GM18508 (cell line): ENCODE data around the gene LPO.

Experiments
- ATAC-seq: cut with Tn5 transposase; IDR thresholded peaks from one replicate; pipeline ENCODE4 v1.9.1; 2021; ENCODE audit warnings: moderate number of reproducible peaks; ENCODE audit not compliant: insufficient read depth, unreplicated experiment

Gene LPO

DNA sequence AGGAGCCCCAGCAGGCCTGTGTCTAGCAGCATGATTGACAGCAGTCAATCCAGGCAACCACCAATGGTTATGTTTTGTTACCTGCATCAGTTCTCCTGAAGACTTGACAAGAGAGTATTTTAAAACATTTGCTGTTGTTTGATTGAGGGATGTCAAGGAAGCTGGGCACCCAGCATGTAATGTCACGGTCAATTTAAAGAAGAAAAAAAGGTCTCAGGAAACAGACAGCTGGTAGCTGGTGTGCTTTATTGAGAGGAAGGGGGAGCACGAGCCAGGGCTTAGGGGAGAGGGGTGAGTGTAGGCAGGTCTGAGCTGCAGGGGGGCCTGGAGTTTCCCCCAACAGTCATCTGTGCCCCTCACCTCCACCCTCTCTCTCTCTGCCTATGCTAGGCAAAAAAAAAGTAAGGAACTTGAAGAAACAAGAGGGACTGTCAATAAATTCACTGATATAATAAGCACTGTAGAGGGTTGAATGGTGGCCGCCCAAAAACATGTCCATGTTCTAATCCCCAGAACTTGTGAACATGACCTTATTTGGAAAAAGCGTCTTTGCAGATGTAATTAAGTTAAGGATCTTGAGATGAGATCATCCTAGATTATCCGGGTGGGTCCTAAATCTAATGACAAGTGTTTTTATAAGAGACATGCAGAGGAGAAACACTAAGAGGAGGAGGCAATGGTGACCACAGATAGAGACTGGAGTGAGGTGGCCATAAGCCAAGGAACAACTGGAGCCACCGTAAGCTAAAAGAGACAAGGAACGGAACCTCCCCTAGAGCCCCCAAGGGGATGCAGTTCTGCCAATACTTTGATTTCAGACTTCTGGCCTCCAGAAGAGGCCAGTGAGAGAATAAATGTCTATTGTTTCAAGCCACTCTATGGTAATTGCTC lies 75.7 kb downstream of the LPO start:
- no peak for ATAC-seq

DNA sequence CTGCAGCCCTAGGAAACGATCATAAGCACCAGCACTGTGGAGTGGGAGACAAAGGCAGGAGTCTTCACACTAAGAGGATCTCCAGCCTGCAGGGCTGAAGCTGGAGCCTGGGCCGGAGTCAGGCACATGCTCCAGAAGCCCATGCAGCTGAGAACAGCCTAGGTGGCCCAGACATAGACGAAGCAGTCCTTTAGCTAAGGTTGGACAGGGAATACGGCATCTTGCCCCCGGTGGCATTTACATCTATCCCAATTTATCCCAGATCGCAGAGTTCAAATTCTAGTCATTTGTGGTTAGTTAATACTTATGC lies 76.3 kb downstream of the LPO start:
- ATAC-seq: no peak

DNA sequence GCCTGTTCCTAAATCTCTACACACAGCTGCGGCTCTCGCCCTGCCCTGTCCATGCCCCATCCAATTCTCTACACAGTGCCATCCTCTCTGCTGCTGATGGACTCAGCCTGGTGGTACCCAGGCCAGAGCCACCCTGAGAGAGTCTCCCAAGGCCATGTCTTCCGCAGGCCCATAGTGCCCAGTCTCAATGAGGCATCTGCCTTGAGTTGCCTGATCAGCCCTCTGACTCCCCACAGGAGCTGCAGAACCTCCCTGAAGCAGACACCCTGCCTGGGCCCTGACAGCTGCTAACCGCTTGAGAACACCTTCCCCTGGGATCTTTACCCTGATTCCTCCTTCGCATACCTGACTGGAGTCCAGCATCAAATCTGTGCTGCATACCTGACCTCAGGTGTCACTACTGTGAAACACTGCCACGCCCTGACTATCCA lies 76.9 kb downstream of the LPO start:
- no peak for ATAC-seq

DNA sequence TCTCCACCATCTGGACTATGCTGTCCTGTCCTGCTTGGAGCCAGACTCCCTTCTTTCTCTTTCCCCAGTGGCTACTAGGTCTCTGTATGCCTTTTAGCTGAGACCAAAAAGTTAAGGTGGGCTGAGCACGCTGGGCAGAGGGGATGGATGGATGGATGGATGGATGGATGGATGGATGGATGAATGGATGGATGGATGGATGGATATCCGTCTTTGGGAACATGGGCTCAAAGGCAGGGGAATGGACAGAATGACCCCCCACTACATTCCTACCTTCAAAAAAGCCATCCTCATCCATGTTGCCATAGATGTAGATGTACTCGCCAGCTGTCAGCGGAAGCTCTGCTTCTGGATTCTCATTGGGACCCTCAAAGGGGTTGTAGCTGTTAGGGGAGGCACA lies 77.4 kb downstream of the LPO start:
- no peak for ATAC-seq

DNA sequence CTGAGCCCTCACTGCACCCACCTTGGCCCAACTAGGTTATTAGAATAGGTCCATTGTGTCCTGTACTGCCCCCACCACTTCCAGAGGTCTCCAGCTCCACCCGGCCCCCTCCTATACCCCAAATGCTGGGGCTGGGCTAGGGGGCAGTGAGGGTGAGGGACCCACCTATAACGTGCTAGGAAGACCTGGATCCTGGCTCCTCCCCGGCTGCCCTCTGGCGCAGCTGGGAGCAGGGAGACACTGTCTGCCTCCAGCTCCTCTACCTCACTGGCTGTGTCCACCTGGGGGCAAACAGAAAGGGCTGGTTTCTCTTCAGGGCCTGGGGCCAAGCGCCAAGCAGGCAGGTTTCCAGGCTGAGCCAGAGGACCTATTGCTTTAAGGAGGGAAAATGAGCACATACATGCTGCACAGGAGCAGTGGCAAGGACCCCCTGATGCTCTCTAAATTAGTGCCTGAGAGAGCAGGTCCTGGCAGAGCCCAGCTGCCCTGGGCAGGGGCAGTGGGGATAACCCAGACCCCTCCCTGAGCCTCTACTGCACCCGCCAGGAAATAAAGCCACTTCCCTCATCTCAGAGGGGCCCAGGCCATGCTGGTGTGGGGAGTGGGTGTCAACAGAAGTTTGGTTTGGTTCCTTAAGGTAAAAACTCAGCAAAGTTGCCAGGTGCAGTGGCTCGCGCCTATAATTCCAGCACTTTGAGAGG lies 78.0 kb downstream of the LPO start:
- no peak for ATAC-seq

DNA sequence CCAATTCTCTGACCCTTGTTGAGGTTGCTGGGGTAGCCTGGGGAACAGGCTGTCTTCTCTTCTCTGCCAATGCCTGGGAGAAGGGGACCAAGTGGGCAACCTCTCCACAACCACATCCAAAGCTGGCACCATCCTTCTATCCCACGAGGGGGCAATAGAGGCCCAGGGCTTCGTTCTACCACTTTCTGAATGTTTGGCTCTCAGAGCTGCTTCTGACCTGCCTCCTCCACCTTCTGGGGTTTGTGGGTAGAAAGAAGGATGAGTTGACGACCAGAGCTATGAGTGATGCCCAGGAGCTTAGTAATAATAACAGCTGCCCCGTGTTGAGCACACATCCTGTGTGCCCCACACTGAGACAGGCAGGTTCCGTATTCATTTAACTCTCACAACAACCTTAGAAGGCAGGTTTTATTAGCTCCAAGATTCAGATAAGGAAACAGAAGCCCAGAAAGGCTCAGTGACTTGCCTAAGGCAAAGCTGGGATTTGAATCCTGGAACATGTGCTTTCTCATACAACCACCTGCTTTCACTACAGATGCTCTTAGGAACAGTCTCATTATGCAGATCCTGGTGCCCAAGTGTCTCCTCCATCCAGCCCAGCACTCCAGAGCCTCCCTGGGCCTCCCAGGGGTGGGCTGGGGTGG lies 79.2 kb downstream of the LPO start:
- ATAC-seq: no peak

DNA sequence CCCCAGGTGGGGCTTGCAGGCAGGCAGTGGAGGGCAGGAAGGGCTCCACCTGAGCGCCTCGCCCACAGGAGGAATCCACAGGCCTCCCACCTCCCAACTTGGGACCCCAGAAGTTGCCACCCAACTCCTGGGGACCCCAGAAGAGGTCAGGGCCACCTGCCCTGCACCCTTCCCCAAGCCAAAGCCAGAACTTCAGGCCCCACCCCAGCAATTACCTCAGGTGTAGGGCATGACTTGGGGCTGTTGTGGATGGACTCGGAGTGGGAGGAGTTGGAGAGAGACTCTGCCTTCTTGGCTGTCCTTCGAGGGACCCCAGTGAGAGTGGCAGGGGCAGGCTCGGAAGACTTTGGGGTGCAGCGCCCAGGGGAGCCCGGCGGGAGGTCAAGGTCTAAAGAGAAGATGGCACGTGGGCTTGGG lies 79.7 kb downstream of the LPO start:
- no peak for ATAC-seq
